CD4-positive, alpha-beta T cell treated with Interleukin-4 for 4 hours (primary cell): ENCODE data around the gene MAD1L1.
"Not testable (repeated sequence)": the region's sequence is repeated elsewhere in the genome, so short reads cannot be mapped to it uniquely, and the experiment has no call there.

Source experiments
- DNase-seq: peaks from one replicate; pipeline ENCODE4 v3.0.0-alpha.2; 2020

MAD1L1 gene

GRCh38 chr7:1864161-1864940 lies 368.4 kb downstream of the MAD1L1 start:
- DNase-seq: no peak

GRCh38 chr7:1863091-1863900 lies 369.4 kb downstream of the MAD1L1 start:
- no peak for DNase-seq

- no peak for DNase-seq
Observed at GRCh38 chr7:1862560-1862959, 370.2 kb downstream of the MAD1L1 start.

GRCh38 chr7:1861799-1862458 lies 370.8 kb downstream of the MAD1L1 start:
- no peak for DNase-seq

GRCh38 chr7:1860881-1861798 lies 371.6 kb downstream of the MAD1L1 start:
- not testable (repeated sequence) for DNase-seq

GRCh38 chr7:1859266-1860035 lies 373.3 kb downstream of the MAD1L1 start:
- no peak for DNase-seq

- DNase-seq: no peak
Observed at GRCh38 chr7:1858435-1859265, 374.1 kb downstream of the MAD1L1 start.

GRCh38 chr7:1857487-1858421 lies 375.0 kb downstream of the MAD1L1 start:
- no peak for DNase-seq

GRCh38 chr7:1856888-1857441 lies 375.8 kb downstream of the MAD1L1 start:
- DNase-seq: no peak

- DNase-seq: no peak
Observed at GRCh38 chr7:1856161-1856887, 376.4 kb downstream of the MAD1L1 start.

- DNase-seq: no peak
Observed at GRCh38 chr7:1855725-1856160, 377.0 kb downstream of the MAD1L1 start.

- no peak for DNase-seq
Observed at GRCh38 chr7:1854866-1855724, 377.6 kb downstream of the MAD1L1 start.

- no peak for DNase-seq
Observed at GRCh38 chr7:1853986-1854865, 378.5 kb downstream of the MAD1L1 start.

- no peak for DNase-seq
Observed at GRCh38 chr7:1853431-1853985, 379.2 kb downstream of the MAD1L1 start.

GRCh38 chr7:1852517-1853430 lies 380.0 kb downstream of the MAD1L1 start:
- no peak for DNase-seq
